ENCODE data around the gene DEXI.

DEXI gene

GRCh38 chr16:10934325-10935107 lies 7.8 kb downstream of the DEXI start:
- TF ChIP-seq CTCF (IDR thresholded peaks at IDR 0.05; ENCODE audit: low read depth, low read length, missing control alignments): no peak
- DNase-seq (ENCODE audit: extremely low read depth, low read depth): no peak
- H3K4me3 ChIP-seq (replicated peaks; ENCODE audit: low read depth, low read length): no peak overlapping the region

- H3K4me3 ChIP-seq (replicated peaks; ENCODE audit: low read depth, low read length): no peak overlapping the region
- TF ChIP-seq CTCF (IDR thresholded peaks at IDR 0.05; ENCODE audit: low read depth, low read length, missing control alignments): no peak
- no peak for DNase-seq (ENCODE audit: extremely low read depth, low read depth)
Measured at GRCh38 chr16:10933865-10934264, 8.4 kb downstream of the DEXI start.

- no peak for TF ChIP-seq CTCF (IDR thresholded peaks at IDR 0.05; ENCODE audit: low read depth, low read length, missing control alignments)
- DNase-seq (ENCODE audit: extremely low read depth, low read depth): no peak
- H3K4me3 ChIP-seq (replicated peaks; ENCODE audit: low read depth, low read length): no peak overlapping the region
Measured at GRCh38 chr16:10932959-10933710, 9.1 kb downstream of the DEXI start.

GRCh38 chr16:10931977-10932632 lies 10.2 kb downstream of the DEXI start:
- DNase-seq (ENCODE audit: extremely low read depth, low read depth): no peak
- no peak overlapping the region for H3K4me3 ChIP-seq (replicated peaks; ENCODE audit: low read depth, low read length)
- TF ChIP-seq CTCF (IDR thresholded peaks at IDR 0.05; ENCODE audit: low read depth, low read length, missing control alignments): no peak

- no peak for TF ChIP-seq CTCF (IDR thresholded peaks at IDR 0.05; ENCODE audit: low read depth, low read length, missing control alignments)
- H3K4me3 ChIP-seq (replicated peaks; ENCODE audit: low read depth, low read length): no peak overlapping the region
- DNase-seq (ENCODE audit: extremely low read depth, low read depth): no peak
Measured at GRCh38 chr16:10931134-10931533, 11.1 kb downstream of the DEXI start.

- H3K4me3 ChIP-seq (replicated peaks; ENCODE audit: low read depth, low read length): no peak overlapping the region
- no peak for DNase-seq (ENCODE audit: extremely low read depth, low read depth)
- TF ChIP-seq CTCF (IDR thresholded peaks at IDR 0.05; ENCODE audit: low read depth, low read length, missing control alignments): no peak
Measured at GRCh38 chr16:10930755-10931093, 11.5 kb downstream of the DEXI start.
